PC-3 (cell line): ENCODE measurements around the gene GAB1. TPM values are rescaled to one million over a fixed set of nuclear protein-coding genes. Genes with fewer than 3 reads are reported as not detected.

Experiments used
- ATAC-seq: fragments of 200-7000 bp; cut with Tn5 transposase; 2 replicates; pipeline ENCODE4 v1.9.1; 2020; ENCODE audit warnings: mild to moderate bottlenecking, moderate library complexity
- BruUV-seq: library from RNA; stranded (reverse); fragments of 400-500 nt; replicated peaks from 2 replicates; lab custom pipeline; 2021; lab: Mats Ljungman, UMichigan
- CTCF ChIA-PET: fragments of 300-600 bp; sonication (Branson Sonifier 250); formaldehyde crosslinking; loops from one replicate; lab custom pipeline; 2022; ENCODE audit warnings: antibody characterized with exemption; lab: Charles Lee
- POLR2A ChIA-PET: fragments of 300-600 bp; sonication (Branson Sonifier 250); formaldehyde crosslinking; loops from one replicate; lab custom pipeline; 2022; ENCODE audit warnings: antibody characterized with exemption; ENCODE audit not compliant: unreplicated experiment; lab: Charles Lee
- DNase-seq: peaks from one replicate; pipeline ENCODE4 v3.0.0-alpha.2; 2015
- H2AFZ ChIP-seq: fragments of 300-600 bp; sonication (generic); 2 replicates; pipeline ENCODE4 v1.6.0; 2016; ENCODE audit warnings: antibody characterized with exemption, low read length
- H3F3A ChIP-seq: fragments of 300-600 bp; sonication (generic); one replicate; pipeline ENCODE4 v1.6.0; 2017; ENCODE audit warnings: antibody characterized with exemption, low read length, control low read depth, mild to moderate bottlenecking; ENCODE audit not compliant: unreplicated experiment
- H3K27ac ChIP-seq: fragments of 300-600 bp; sonication (generic); 2 replicates; pipeline ENCODE4 v1.5.1; 2016; ENCODE audit warnings: mild to moderate bottlenecking, low read length
- H3K27me3 ChIP-seq: fragments of 300-600 bp; sonication (generic); 2 replicates; pipeline ENCODE4 v1.6.1; 2016; ENCODE audit warnings: low read length, mixed read lengths
- H3K36me3 ChIP-seq: fragments of 300-600 bp; sonication (generic); 2 replicates; pipeline ENCODE4 v1.6.1; 2016; ENCODE audit warnings: low read depth, mixed run types, low read length, mixed read lengths
- H3K4me1 ChIP-seq: fragments of 300-600 bp; sonication (generic); 2 replicates; pipeline ENCODE4 v1.5.1; 2016; ENCODE audit warnings: low read length; ENCODE audit not compliant: insufficient read depth
- H3K4me2 ChIP-seq: fragments of 300-600 bp; sonication (generic); 2 replicates; pipeline ENCODE4 v1.6.0; 2016; ENCODE audit warnings: low read length
- H3K4me3 ChIP-seq: fragments of 300-600 bp; sonication (generic); 2 replicates; pipeline ENCODE4 v1.5.1; 2016; ENCODE audit warnings: mild to moderate bottlenecking, low read length, mixed read lengths
- H3K79me2 ChIP-seq: fragments of 300-600 bp; sonication (generic); 2 replicates; pipeline ENCODE4 v1.6.1; 2017; ENCODE audit warnings: low read length, mixed read lengths
- H3K9ac ChIP-seq: fragments of 300-600 bp; sonication (generic); 2 replicates; pipeline ENCODE4 v1.6.0; 2016; ENCODE audit warnings: mild to moderate bottlenecking, low read length
- H3K9me2 ChIP-seq: fragments of 300-600 bp; sonication (generic); replicated peaks from 2 replicates; pipeline ENCODE4 v1.6.1; 2016; ENCODE audit warnings: mixed run types, low read length, mixed read lengths
- H3K9me3 ChIP-seq: fragments of 300-600 bp; sonication (generic); 2 replicates; pipeline ENCODE4 v1.6.1; 2016; ENCODE audit warnings: low read length, mixed read lengths
- H4K20me1 ChIP-seq: fragments of 300-600 bp; sonication (generic); 2 replicates; pipeline ENCODE4 v1.6.1; 2016; ENCODE audit warnings: low read length, mixed read lengths
- CTCF ChIP-seq: fragments of 300-600 bp; sonication (generic); conservative IDR thresholded peaks from 2 replicates; pipeline ENCODE4 v1.5.1; 2017; ENCODE audit warnings: antibody characterized with exemption, low read depth, mild to moderate bottlenecking, low read length
- EZH2 ChIP-seq: fragments of 300-600 bp; sonication (generic); IDR thresholded peaks from one replicate; pipeline ENCODE4 v1.6.1; 2017; ENCODE audit warnings: antibody characterized with exemption, mild to moderate bottlenecking, low read length; ENCODE audit not compliant: unreplicated experiment
- EZH2phosphoT487 ChIP-seq: fragments of 300-600 bp; sonication (generic); IDR thresholded peaks from 2 replicates; pipeline ENCODE4 v1.6.1; 2018; ENCODE audit warnings: mild to moderate bottlenecking, antibody characterized with exemption, low read length, borderline replicate concordance
- intact Hi-C: fragments of 100-400 bp; cut with micrococcal nuclease; formaldehyde crosslinking; loops from 2 replicates; pipeline ENCODE4 v1.9.0; 2023
- total RNA-seq: library from RNA; depleted of rRNA; stranded (reverse); fragments of >200 nt; gene quantifications from 2 replicates; pipeline ENCODE4 v1.2.3, GENCODE V29; 2014

The GAB1 gene
- total RNA-seq, 1 experiment from 2014 or later = 4.9 TPM

DNA sequence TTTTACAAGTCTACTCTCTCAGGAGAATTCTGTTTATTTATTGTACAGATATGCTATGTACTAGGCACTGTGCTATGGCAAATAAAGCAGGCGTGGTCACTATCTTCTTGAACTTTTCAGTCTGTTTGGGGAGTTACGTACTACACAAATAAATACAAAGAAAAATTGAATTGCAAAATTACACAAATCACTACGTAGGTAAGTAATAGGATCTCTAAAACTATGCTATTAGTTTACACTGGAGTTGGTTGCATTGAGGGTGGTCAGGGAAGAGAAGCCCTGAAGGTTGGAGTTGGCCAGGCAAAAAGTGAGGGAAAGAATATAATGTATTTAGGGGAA is 75.7 kb downstream of the GAB1 start:
- Histone ChIP-seq H3K27ac (no peak overlapping the region), H2AFZ (no peak overlapping the region), H3K27me3 (no peaks in the 10 kb centered on the region), H3K9me2 (no peaks in the 10 kb centered on the region), H4K20me1 (no peaks in the 10 kb centered on the region), H3K4me2 (no peak overlapping the region), H3F3A (no peaks in the 10 kb centered on the region), H3K79me2 (no peaks in the 10 kb centered on the region), H3K4me3 (no peak overlapping the region), H3K4me1 (no peaks in the 10 kb centered on the region), H3K9me3 (no peaks in the 10 kb centered on the region), H3K9ac (no peak overlapping the region), H3K36me3 (no peaks in the 10 kb centered on the region)
- TF ChIP-seq EZH2 (no peak), EZH2phosphoT487 (no peak), CTCF (no peak)
- ATAC-seq = no peak
- ChIA-PET POLR2A (no interaction called here), CTCF (no interaction called here)
- no peak for DNase-seq
- intact Hi-C loops = no loop called here
- no TSS peak for BruUV-seq

- Histone ChIP-seq H3K4me3 (no peak overlapping the region), H3K79me2 (no peaks in the 10 kb centered on the region), H3K4me2 (no peak overlapping the region), H4K20me1 (no peaks in the 10 kb centered on the region), H3K27me3 (no peaks in the 10 kb centered on the region), H2AFZ (no peak overlapping the region), H3F3A (no peaks in the 10 kb centered on the region), H3K9ac (no peak overlapping the region), H3K4me1 (no peaks in the 10 kb centered on the region), H3K36me3 (no peaks in the 10 kb centered on the region), H3K9me2 (no peaks in the 10 kb centered on the region), H3K27ac (no peak overlapping the region), H3K9me3 (no peaks in the 10 kb centered on the region)
- ChIA-PET CTCF (no interaction called here), POLR2A (no interaction called here)
- ATAC-seq (no peak), DNase-seq (no peak)
- intact Hi-C loops = no loop called here
- TF ChIP-seq EZH2phosphoT487 = no peak
- BruUV-seq = no TSS peak
Observed at GRCh38 chr4:143417679-143418403, 81.2 kb downstream of the GAB1 start.

DNA sequence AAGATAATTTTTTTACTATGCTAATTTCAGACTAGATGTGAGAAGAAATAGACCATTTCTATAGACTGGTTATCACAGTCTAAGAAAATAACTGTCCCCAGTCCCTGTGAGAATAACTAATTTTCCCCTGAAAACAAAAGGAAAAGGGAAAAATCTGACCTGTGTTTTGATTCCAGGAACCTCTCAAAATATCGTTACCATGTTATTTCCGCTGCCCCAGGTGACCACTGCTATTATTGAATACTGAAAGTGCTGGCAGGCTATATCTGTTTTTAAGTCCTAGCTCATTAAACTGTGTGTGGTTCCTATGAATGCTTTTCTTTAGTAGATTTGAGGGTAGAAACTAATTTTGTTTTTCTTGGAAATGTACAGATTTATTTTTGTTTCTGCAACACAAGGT is 83.6 kb downstream of the GAB1 start:
- H3K27me3 ChIP-seq = no peaks in the 10 kb centered on the region
- TF ChIP-seq EZH2 = no peak
- no peak for TF ChIP-seq EZH2phosphoT487
- no peak for TF ChIP-seq CTCF
- BruUV-seq = no TSS peak
- DNase-seq (no peak), ATAC-seq (no peak)
- no peak overlapping the region for H3K27ac ChIP-seq
- POLR2A ChIA-PET = no interaction called here
- no peaks in the 10 kb centered on the region for H3K9me3 ChIP-seq
- H3K9ac ChIP-seq = no peak overlapping the region
- H3K9me2 ChIP-seq = no peaks in the 10 kb centered on the region
- no peaks in the 10 kb centered on the region for H3K4me1 ChIP-seq
- no peaks in the 10 kb centered on the region for H3K79me2 ChIP-seq
- no peaks in the 10 kb centered on the region for H3K36me3 ChIP-seq
- no peak overlapping the region for H2AFZ ChIP-seq
- H3K4me3 ChIP-seq = no peak overlapping the region
- no peaks in the 10 kb centered on the region for H4K20me1 ChIP-seq
- intact Hi-C loops = no loop called here
- CTCF ChIA-PET = no interaction called here
- H3K4me2 ChIP-seq = no peak overlapping the region
- no peaks in the 10 kb centered on the region for H3F3A ChIP-seq
